ENCODE data around the gene RFX1. TPM values are rescaled to one million over a fixed set of nuclear protein-coding genes. Genes with fewer than 3 reads are reported as not detected.

RFX1 gene
- total and polyA plus RNA-seq, 4 donors = 1.8 to 5.6 (median 3.5) TPM

DNA sequence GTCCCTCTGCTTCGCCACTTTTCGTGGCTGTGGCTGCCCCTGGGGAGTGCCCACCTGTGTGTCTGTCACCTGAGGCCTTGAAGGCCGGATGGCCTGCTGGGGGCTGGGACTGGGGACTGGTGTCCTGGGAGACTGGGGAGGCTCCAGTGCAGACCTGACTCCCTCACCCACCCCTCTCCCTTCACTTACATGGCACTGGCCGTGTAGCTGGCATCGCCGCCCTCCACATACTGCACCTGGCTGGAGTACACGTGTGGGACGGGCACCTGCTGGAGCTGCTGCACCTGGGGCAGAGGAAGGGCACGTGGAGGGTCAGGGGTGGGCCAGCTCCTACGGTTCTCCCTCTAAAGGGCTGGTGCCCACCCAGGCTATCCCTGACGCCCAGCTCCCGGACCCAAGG lies 28.3 kb downstream of the RFX1 start:
- no peaks in the 10 kb centered on the region for H3K9me3 ChIP-seq (ENCODE audit: control insufficient read depth in 4 of 4, low read length in 3 of 4)
- no peak overlapping the region for H3K4me3 ChIP-seq (ENCODE audit: low read depth in 1 of 3, low read length in 3 of 3)
- peaks cover 3 to 53% (median 20%) of the 10 kb centered on the region in 4 donors for H3K36me3 ChIP-seq (ENCODE audit: control insufficient read depth in 4 of 4, insufficient read depth in 3 of 4, low read depth in 1 of 4, low read length in 3 of 4)
- no peak for TF ChIP-seq ZBTB33 (IDR thresholded peaks at IDR 0.05)
- no peaks in the 10 kb centered on the region for H3K4me1 ChIP-seq (ENCODE audit: control insufficient read depth in 4 of 4, insufficient read depth in 4 of 4, low read length in 3 of 4)
- H3K27ac ChIP-seq (ENCODE audit: low read depth in 1 of 2, low read length in 2 of 2) = no peak overlapping the region
- no peak for DNase-seq (ENCODE audit: low spot score)
- H3K9ac ChIP-seq (ENCODE audit: low read depth in 1 of 2, low read length in 2 of 2) = no peak overlapping the region
- 94% methylated on average over 12 of the region's 12 CpGs for WGBS
- no peaks in the 10 kb centered on the region for H3K27me3 ChIP-seq (ENCODE audit: control insufficient read depth in 4 of 4, insufficient read depth in 4 of 4, low read length in 3 of 4)

GRCh38 chr19:13976446-13976845 lies 29.7 kb downstream of the RFX1 start:
- no peak overlapping the region for H3K4me3 ChIP-seq (ENCODE audit: low read depth in 1 of 3, low read length in 3 of 3)
- H3K27me3 ChIP-seq (ENCODE audit: control insufficient read depth in 4 of 4, insufficient read depth in 4 of 4, low read length in 3 of 4) = no peaks in the 10 kb centered on the region
- H3K9me3 ChIP-seq (ENCODE audit: control insufficient read depth in 4 of 4, low read length in 3 of 4) = no peaks in the 10 kb centered on the region
- DNase-seq (ENCODE audit: low spot score) = no peak
- TF ChIP-seq NR2F2 (IDR thresholded peaks at IDR 0.05) = no peak
- TF ChIP-seq RAD21 (IDR thresholded peaks at IDR 0.05) = no peak
- no peak for TF ChIP-seq FOXA1 (IDR thresholded peaks at IDR 0.05)
- TF ChIP-seq RXRA (IDR thresholded peaks at IDR 0.05) = no peak
- TF ChIP-seq MAX (IDR thresholded peaks at IDR 0.05) = no peak
- TF ChIP-seq, protein P1, sequence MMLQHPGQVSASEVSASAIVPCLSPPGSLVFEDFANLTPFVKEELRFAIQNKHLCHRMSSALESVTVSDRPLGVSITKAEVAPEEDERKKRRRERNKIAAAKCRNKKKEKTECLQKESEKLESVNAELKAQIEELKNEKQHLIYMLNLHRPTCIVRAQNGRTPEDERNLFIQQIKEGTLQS (IDR thresholded peaks at IDR 0.05) = no peak
- no peak for TF ChIP-seq TAF1 (conservative IDR thresholded peaks at IDR 0.05)
- TF ChIP-seq ZBTB33 (IDR thresholded peaks at IDR 0.05) = no peak
- TF ChIP-seq GABPA (IDR thresholded peaks at IDR 0.05 in 1 of 2, conservative IDR thresholded peaks at IDR 0.05 in 1 of 2) = no peak
- TF ChIP-seq HNF4G (IDR thresholded peaks at IDR 0.05) = no peak
- TF ChIP-seq SP1 (IDR thresholded peaks at IDR 0.05) = no peak
- TF ChIP-seq, protein P2, sequence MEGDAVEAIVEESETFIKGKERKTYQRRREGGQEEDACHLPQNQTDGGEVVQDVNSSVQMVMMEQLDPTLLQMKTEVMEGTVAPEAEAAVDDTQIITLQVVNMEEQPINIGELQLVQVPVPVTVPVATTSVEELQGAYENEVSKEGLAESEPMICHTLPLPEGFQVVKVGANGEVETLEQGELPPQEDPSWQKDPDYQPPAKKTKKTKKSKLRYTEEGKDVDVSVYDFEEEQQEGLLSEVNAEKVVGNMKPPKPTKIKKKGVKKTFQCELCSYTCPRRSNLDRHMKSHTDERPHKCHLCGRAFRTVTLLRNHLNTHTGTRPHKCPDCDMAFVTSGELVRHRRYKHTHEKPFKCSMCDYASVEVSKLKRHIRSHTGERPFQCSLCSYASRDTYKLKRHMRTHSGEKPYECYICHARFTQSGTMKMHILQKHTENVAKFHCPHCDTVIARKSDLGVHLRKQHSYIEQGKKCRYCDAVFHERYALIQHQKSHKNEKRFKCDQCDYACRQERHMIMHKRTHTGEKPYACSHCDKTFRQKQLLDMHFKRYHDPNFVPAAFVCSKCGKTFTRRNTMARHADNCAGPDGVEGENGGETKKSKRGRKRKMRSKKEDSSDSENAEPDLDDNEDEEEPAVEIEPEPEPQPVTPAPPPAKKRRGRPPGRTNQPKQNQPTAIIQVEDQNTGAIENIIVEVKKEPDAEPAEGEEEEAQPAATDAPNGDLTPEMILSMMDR (IDR thresholded peaks at IDR 0.05; ENCODE audit: low read depth, low read length, missing input control) = no peak
- TF ChIP-seq JUND (IDR thresholded peaks at IDR 0.05) = no peak
- no peak for TF ChIP-seq FOXA2 (IDR thresholded peaks at IDR 0.05)
- no peak for TF ChIP-seq HNF4A (conservative IDR thresholded peaks at IDR 0.05)
- TF ChIP-seq REST (IDR thresholded peaks at IDR 0.05) = no peak
- WGBS = 96% methylated on average over 12 of the region's 12 CpGs
- H3K27ac ChIP-seq (ENCODE audit: low read depth in 1 of 2, low read length in 2 of 2) = no peak overlapping the region
- H3K9ac ChIP-seq (ENCODE audit: low read depth in 1 of 2, low read length in 2 of 2) = no peak overlapping the region
- no peaks in the 10 kb centered on the region for H3K4me1 ChIP-seq (ENCODE audit: control insufficient read depth in 4 of 4, insufficient read depth in 4 of 4, low read length in 3 of 4)
- H3K36me3 ChIP-seq (ENCODE audit: control insufficient read depth in 4 of 4, insufficient read depth in 3 of 4, low read depth in 1 of 4, low read length in 3 of 4) = peaks cover 5 to 46% (median 18%) of the 10 kb centered on the region in 4 donors

All from liver (tissue), 9 donors.